Endothelial cell (in vitro differentiated cells): ENCODE data around the gene TIMELESS. TPM values are rescaled to one million over a fixed set of nuclear protein-coding genes. Genes with fewer than 3 reads are reported as not detected.

Source experiments
- DNase-seq: peaks from one replicate; pipeline ENCODE4 v3.0.0; 2021; ENCODE audit warnings: low spot score
- H3K27ac Mint-ChIP-seq: one replicate; pipeline ENCODE4 v1.8.0; 2021; ENCODE audit warnings: mixed read lengths, inconsistent platforms; ENCODE audit not compliant: unreplicated experiment
- H3K27me3 Mint-ChIP-seq: one replicate; pipeline ENCODE4 v1.8.0; 2021; ENCODE audit warnings: mild to moderate bottlenecking, moderate library complexity, mixed read lengths, inconsistent platforms; ENCODE audit not compliant: unreplicated experiment
- H3K36me3 Mint-ChIP-seq: one replicate; pipeline ENCODE4 v1.8.0; 2021; ENCODE audit warnings: mild to moderate bottlenecking, low read depth, mixed read lengths, inconsistent platforms; ENCODE audit not compliant: unreplicated experiment
- H3K4me1 Mint-ChIP-seq: one replicate; pipeline ENCODE4 v1.8.0; 2021; ENCODE audit warnings: mild to moderate bottlenecking, mixed read lengths, inconsistent platforms; ENCODE audit not compliant: unreplicated experiment
- H3K4me3 Mint-ChIP-seq: one replicate; pipeline ENCODE4 v1.8.0; 2021; ENCODE audit warnings: mild to moderate bottlenecking, mixed read lengths, inconsistent platforms; ENCODE audit not compliant: unreplicated experiment
- H3K9me3 Mint-ChIP-seq: one replicate; pipeline ENCODE4 v1.8.0; 2021; ENCODE audit warnings: mixed read lengths, inconsistent platforms; ENCODE audit not compliant: unreplicated experiment
- total RNA-seq: library from RNA; stranded (reverse); fragmentation: NEBNext Ultra II Directional; extraction: Animal tissue kit (Norgen Biotek cat#: 25700); gene quantifications from one replicate; pipeline ENCODE4 v1.2.1, GENCODE V29; 2021; ENCODE audit not compliant: unreplicated experiment
- TF ChIP-seq, protein P1 (sequence below): fragments of 200-600 bp; sonication (generic); IDR thresholded peaks from one replicate; pipeline ENCODE4 v1.5.0; 2021; ENCODE audit warnings: antibody characterized with exemption; ENCODE audit not compliant: unreplicated experiment

The TIMELESS gene
- total RNA-seq, 1 donor from 2014 or later, result 34.2 TPM

- Mint-ChIP-seq H3K36me3 (no peaks in the 10 kb centered on the region), H3K27me3 (no peaks in the 10 kb centered on the region), H3K4me1 (no peaks in the 10 kb centered on the region), H3K9me3 (no peaks in the 10 kb centered on the region), H3K4me3 (no peak overlapping the region), H3K27ac (no peak overlapping the region)
- DNase-seq, result no peak
- TF ChIP-seq, protein P1, sequence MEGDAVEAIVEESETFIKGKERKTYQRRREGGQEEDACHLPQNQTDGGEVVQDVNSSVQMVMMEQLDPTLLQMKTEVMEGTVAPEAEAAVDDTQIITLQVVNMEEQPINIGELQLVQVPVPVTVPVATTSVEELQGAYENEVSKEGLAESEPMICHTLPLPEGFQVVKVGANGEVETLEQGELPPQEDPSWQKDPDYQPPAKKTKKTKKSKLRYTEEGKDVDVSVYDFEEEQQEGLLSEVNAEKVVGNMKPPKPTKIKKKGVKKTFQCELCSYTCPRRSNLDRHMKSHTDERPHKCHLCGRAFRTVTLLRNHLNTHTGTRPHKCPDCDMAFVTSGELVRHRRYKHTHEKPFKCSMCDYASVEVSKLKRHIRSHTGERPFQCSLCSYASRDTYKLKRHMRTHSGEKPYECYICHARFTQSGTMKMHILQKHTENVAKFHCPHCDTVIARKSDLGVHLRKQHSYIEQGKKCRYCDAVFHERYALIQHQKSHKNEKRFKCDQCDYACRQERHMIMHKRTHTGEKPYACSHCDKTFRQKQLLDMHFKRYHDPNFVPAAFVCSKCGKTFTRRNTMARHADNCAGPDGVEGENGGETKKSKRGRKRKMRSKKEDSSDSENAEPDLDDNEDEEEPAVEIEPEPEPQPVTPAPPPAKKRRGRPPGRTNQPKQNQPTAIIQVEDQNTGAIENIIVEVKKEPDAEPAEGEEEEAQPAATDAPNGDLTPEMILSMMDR, result no peak
Measured at GRCh38 chr12:56385873-56386272, 63.4 kb downstream of the TIMELESS start.

DNA sequence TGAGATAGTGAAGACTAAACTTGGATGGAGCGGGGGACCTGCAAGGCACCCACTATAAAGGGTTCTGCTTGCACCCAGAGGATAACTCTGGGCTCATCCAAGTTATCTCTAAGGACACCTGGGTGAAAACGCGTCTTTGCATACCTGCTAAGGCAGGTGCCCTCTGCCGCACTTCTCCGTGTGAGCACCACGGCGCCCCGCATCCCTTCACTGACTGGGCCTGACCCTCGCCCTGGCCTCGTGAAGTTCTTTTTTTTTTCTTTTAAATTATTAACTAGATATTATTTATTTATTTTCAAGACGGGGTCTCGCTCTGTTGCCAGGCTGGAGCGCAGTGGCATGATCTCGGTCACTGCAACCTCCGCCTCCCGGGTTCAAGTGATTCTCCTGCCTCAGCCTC lies 66.6 kb downstream of the TIMELESS start:
- no peak overlapping the region for H3K4me3 Mint-ChIP-seq
- peaks cover 2% of the 10 kb centered on the region for H3K27me3 Mint-ChIP-seq
- no peak for DNase-seq
- TF ChIP-seq, protein P1, result no peak
- H3K36me3 Mint-ChIP-seq, result no peaks in the 10 kb centered on the region
- no peaks in the 10 kb centered on the region for H3K9me3 Mint-ChIP-seq
- no peak overlapping the region for H3K27ac Mint-ChIP-seq
- H3K4me1 Mint-ChIP-seq, result peaks cover 2% of the 10 kb centered on the region

- no peaks in the 10 kb centered on the region for H3K36me3 Mint-ChIP-seq
- peaks cover 9% of the 10 kb centered on the region for H3K4me1 Mint-ChIP-seq
- no peak overlapping the region for H3K4me3 Mint-ChIP-seq
- no peak for DNase-seq
- no peaks in the 10 kb centered on the region for H3K9me3 Mint-ChIP-seq
- peaks cover 2% of the 10 kb centered on the region for H3K27me3 Mint-ChIP-seq
- TF ChIP-seq, protein P1, result no peak
- H3K27ac Mint-ChIP-seq, result no peak overlapping the region
Measured at GRCh38 chr12:56377989-56378316, 71.3 kb downstream of the TIMELESS start.

- Mint-ChIP-seq H3K4me1 (peaks cover 9% of the 10 kb centered on the region), H3K27ac (no peak overlapping the region), H3K9me3 (no peaks in the 10 kb centered on the region), H3K36me3 (no peaks in the 10 kb centered on the region), H3K27me3 (peaks cover 2% of the 10 kb centered on the region), H3K4me3 (no peak overlapping the region)
- no peak for DNase-seq
- TF ChIP-seq, protein P1, result no peak
Measured at GRCh38 chr12:56377310-56377988, 71.8 kb downstream of the TIMELESS start.

- Mint-ChIP-seq H3K4me3 (no peak overlapping the region), H3K27me3 (peaks cover 2% of the 10 kb centered on the region), H3K36me3 (no peaks in the 10 kb centered on the region), H3K27ac (no peak overlapping the region), H3K9me3 (no peaks in the 10 kb centered on the region), H3K4me1 (peaks cover 9% of the 10 kb centered on the region)
- no peak for DNase-seq
- TF ChIP-seq, protein P1, result no peak
Measured at GRCh38 chr12:56375598-56376434, 73.4 kb downstream of the TIMELESS start.
